Putamen (tissue), 1 donor: ENCODE results near the gene SLC27A2.

Experiments used
- DNase-seq: peaks from one replicate; pipeline ENCODE4 v3.0.0-alpha.2; 2016; ENCODE audit warnings: low spot score

SLC27A2 gene

GRCh38 chr15:50190723-50191122, 8.7 kb downstream of the SLC27A2 start:
- no peak for DNase-seq

- DNase-seq: no peak
These were observed 10.2 kb downstream of the SLC27A2 start for GRCh38 chr15:50192164-50192563.

DNA sequence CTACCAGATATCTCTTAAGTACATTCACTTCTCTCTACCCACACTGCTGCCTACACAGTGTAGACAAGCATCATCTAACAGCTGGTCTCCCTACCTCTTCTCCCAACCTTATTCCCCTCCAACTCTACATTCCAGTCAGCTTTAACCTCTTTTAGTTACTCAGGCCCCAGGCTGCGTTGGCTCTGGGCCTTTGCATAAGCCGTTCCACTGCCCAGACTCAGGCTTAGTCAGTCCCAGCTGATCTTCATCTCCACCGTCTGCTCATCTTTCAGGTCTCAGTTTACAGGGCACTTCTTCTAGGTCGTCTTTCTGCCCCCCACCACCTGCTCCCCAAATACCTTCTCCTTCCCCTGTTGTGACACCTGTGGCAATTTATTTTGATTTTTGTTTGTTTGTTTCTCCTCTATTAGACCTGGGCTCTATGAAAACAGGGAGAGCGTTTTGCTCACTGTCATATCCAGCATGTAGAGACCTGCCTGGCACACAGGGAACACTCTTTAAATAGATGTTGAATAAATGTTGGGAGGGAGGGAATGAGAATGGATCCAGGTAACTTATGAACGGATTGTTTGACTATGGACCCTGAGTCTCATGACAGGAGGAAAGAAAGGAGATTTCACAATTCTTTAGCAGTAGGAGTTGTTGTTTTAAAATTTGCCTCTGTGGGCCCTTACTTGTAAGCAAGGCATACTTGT, 11.1 kb downstream of the SLC27A2 start:
- no peak for DNase-seq

- no peak for DNase-seq
These were observed 20.0 kb downstream of the SLC27A2 start for GRCh38 chr15:50202003-50202402.

- no peak for DNase-seq
These were observed 24.0 kb downstream of the SLC27A2 start for GRCh38 chr15:50206020-50206419.

- no peak for DNase-seq
These were observed 27.8 kb downstream of the SLC27A2 start for GRCh38 chr15:50209809-50210208.

DNA sequence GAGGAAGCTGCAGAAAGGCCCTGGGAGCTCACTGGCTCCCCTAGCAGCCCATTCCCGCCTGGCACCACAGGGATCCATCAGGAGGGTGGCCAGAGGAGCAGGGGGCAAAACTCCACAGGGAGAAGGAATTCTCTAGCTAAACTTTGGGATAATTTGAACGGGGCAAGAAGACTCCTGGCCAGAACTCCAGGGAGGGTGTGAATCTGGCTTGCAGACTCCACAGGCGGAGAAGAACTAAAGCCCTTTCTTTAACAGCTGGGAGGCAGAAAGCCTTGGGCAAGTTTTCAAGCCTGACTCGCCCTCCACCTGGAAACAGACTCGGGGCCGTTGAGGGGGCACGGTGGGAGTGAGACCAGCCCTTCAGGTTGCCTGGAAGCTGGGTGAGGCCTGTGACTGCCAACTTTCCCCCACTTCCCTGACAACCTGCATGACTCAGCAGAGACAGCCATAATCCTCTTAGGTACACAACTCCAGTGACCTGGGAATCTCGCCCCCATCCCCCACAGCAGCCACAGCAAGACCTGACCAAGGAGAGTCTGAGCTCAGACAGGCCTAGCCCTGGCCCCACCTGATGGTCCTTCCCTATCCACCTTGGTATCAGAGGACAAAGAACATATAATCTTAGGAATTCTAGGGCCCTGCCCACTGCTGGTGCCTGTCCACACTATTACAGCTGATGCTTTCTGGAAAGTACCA, 28.6 kb downstream of the SLC27A2 start:
- no peak for DNase-seq

GRCh38 chr15:50218291-50218690, 36.3 kb downstream of the SLC27A2 start:
- no peak for DNase-seq

- DNase-seq: no peak
These were observed 36.7 kb downstream of the SLC27A2 start for GRCh38 chr15:50218691-50219090.

- no peak for DNase-seq
These were observed 37.8 kb downstream of the SLC27A2 start for GRCh38 chr15:50219820-50220219.

GRCh38 chr15:50222181-50222580, 40.2 kb downstream of the SLC27A2 start:
- DNase-seq: no peak

DNA sequence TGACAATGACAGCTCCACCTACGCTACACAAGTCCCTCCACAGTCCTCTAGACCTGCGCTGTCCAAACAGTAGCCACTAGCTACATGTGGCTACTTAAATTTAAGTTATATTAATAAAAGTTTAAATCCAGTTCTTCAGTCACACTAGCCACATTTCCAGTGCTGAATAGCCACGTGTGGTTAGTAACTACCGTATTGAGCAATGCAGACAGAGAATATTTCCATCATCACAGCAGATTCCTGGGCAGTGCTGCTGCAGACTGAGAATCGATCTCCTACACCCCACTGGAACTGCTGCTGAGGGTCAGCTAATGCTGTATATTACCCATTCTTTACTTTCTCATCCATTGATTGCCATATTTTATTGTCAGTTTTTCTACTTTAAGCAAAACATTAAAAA, 42.6 kb downstream of the SLC27A2 start:
- DNase-seq: no peak

- no peak for DNase-seq
These were observed 43.1 kb downstream of the SLC27A2 start for GRCh38 chr15:50225057-50225456.

DNA sequence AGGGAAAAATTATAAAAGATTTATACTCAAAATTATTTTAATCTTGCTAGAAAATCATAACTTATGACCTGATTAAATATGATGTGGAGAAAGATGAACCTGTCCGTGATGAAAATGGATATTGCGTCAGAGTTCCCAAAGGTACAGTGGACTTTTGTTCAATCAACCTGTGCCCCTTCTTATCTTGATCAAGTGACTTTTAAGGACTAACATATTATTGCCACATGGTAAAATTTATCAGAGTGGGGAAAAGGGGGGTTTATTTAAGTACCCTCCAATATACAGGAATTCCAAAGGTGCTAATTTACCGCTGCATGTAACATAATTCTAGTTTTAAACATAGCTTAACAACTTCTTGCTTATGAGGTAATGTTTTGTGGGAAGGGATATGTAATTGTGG, 43.9 kb downstream of the SLC27A2 start:
- DNase-seq: no peak

DNA sequence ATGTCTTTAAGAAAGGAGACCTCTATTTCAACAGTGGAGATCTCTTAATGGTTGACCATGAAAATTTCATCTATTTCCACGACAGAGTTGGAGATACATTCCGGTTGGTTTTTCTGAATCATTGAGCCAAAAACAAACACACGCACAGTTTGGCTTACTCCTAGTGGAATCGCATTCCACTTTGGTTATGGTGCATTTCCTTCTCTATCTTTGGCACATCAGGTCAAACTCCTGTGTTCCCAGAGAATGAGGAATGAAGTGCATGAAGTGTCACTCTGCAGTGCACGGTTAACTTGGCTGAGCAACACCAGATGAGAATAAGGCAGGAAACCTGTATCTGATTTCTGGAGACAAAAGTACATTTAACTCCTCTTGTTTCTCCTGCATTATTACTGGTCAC, 45.1 kb downstream of the SLC27A2 start:
- no peak for DNase-seq

DNA sequence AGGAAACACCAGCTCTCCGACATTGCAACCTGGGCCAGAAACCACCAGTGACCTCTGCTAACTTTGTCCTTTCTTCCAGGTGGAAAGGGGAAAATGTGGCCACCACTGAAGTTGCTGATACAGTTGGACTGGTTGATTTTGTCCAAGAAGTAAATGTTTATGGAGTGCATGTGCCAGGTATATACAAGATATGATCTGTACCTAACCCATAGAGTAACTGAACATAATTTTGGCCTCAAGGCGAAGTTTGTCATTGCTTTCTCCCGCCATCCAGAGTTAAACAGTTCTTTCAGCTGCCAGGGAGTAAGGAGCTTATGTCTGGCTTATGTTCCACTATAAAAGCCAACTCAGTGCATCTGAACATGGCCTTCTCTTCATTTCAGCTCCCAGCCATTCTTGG, 46.9 kb downstream of the SLC27A2 start:
- DNase-seq: no peak

DNA sequence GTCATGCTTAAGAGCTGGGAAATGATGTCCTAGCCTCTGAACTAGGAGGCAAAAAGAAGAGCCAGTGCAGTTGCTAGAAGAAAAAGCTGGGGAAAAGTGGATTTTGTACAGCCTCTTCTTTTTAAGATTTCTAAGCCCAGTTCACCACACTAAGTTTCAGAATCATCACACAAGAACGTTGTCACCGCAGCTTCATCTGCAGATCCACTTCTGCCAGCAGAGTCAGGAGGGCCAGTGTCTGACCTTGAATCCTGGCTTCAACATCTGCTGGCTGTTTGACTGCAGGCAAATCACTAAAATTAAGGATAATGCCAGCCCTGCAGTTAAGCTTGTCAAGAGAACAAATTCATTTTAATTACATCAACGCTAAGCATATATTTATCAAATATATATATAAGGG, 47.3 kb downstream of the SLC27A2 start:
- no peak for DNase-seq

- DNase-seq: no peak
These were observed 49.8 kb downstream of the SLC27A2 start for GRCh38 chr15:50231761-50232160.

- no peak for DNase-seq
These were observed 50.8 kb downstream of the SLC27A2 start for GRCh38 chr15:50232791-50233190.

DNA sequence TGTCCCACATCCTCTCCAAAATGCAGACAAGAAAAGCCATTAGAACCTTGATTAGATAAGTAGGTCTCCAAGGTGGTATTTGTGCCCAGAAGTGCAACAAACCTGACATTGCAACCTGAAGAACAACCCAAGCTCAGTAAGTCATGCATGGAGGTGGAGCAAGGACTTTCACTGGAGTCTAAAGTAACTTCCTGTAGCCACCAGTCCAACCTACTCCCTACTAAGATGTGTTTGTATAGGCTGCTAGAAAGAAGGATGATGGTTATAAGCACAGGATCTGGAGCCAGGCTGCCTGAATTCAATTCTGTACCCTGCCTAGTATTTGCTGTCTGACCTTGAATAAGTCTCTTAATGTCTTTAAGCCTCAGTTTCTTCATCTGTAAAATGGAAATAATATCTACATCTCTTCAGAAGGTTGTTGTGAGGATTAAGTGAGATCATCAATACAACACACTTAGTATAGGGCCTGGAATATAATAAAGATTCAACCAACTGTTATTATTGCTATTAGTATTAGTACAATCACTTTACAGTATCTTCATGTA, 51.3 kb downstream of the SLC27A2 start:
- DNase-seq: no peak

DNA sequence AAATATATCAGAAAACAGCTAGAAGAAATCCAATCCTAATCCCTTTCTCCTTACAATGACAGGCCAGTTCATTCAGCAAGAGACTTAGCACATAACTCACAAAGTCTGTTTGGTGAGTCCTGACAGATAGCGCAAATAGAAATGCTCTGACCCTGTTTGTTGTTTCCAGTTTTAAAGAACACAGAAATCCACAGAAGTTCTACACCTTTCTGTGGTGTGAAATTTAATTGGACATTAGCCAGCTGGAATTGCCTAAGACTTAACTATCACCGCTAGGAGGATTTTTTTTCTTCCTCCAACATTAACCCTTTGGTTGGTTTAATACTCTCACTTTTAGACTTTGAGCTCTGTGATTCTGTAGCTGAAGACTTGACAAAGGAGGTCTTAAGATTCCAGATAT, 52.8 kb downstream of the SLC27A2 start:
- DNase-seq: no peak

DNA sequence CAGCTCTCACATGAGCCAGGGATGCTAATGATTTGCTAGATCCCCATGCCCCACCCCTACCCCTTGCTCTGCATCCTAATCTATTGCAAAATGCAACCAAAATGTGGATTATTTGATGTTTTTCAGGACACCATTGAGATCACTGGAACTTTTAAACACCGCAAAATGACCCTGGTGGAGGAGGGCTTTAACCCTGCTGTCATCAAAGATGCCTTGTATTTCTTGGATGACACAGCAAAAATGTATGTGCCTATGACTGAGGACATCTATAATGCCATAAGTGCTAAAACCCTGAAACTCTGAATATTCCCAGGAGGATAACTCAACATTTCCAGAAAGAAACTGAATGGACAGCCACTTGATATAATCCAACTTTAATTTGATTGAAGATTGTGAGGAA, 53.8 kb downstream of the SLC27A2 start:
- DNase-seq: no peak

DNA sequence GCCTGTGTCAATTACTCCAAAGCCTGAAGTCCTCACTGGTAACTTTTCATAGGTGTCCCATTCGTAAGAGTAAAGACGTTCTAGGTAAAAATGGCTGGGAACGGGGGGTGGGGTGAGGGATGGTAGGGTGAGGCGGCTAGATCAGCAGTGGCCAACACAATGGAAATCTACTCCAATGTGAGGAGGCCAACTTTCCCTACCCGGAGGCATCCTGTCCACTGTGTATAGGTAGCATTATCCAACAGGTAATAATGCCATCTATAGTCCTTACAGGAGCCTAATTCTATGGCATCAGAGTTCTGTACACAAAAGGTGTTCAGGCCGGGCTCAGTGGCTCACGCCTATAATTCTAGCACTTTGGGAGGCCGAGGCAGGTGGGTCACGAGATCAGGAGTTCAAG, 54.4 kb downstream of the SLC27A2 start:
- no peak for DNase-seq

DNA sequence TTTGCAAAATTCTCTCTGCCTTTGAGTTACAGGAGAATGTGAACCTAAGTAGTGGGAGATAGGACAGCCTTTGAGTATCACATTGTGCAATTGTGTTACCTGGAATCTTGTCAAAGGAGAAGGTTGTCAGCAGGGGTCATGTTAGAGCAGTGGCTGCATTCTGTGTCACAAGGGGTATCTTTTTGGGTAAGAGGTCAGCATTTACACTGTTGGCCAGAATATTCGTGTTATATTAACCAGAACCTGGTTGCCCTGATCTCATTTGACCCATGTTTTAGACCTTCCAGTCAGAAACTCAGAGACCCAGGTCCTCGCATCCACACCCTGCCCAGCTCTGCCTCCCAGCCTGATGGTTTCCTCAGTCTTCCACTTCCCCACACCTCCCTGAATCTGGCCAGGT, 56.3 kb downstream of the SLC27A2 start:
- no peak for DNase-seq
